Peyer's patch (tissue), 4 donors: ENCODE results near the gene DCDC2. TPM values are rescaled to one million over a fixed set of nuclear protein-coding genes. Genes with fewer than 3 reads are reported as not detected.

ENCODE experiments used
- DNase-seq, 3 donors: peaks; one replicate each; pipeline ENCODE4 v3.0.0-alpha.2; 2017 to 2019
- H3K27ac ChIP-seq, 4 donors: fragments of 200-600 bp; sonication (generic); one replicate each; pipeline ENCODE4 v1.5.1; 2016 to 2019
- H3K27me3 ChIP-seq, 2 donors: fragments of 200-600 bp; sonication (generic); one replicate each; pipeline ENCODE4 v1.5.1; 2019
- H3K36me3 ChIP-seq, 3 donors: fragments of 200-600 bp; sonication (generic); one replicate each; pipeline ENCODE4 v1.5.1; 2016 to 2019
- H3K4me1 ChIP-seq, 4 donors: fragments of 200-600 bp; sonication (generic); one replicate each; pipeline ENCODE4 v1.5.1; 2016 to 2019
- H3K4me3 ChIP-seq, 4 donors: fragments of 200-600 bp; sonication (generic); 1 replicate in 3 of 4; 2 replicates in 1 of 4; pipeline ENCODE4 v1.5.1; 2016 to 2019; ENCODE audit warnings: mild to moderate bottlenecking in 1 of 4
- H3K9me3 ChIP-seq, 4 donors: fragments of 200-600 bp; sonication (generic); one replicate each; pipeline ENCODE4 v1.5.1; 2016 to 2019; ENCODE audit warnings: mild to moderate bottlenecking in 1 of 4
- CTCF ChIP-seq, 6 experiments: fragments of 450-650 bp in 4 of 6; fragments of 200-600 bp in 2 of 6; sonication (generic) in 1 of 6; IDR thresholded peaks; one replicate each; pipeline ENCODE4 v1.5.1; 2017 to 2019; ENCODE audit warnings: antibody characterized with exemption in 6 of 6, mild to moderate bottlenecking in 3 of 6, moderate library complexity in 1 of 6
- POLR2A ChIP-seq, 2 donors: fragments of 450-650 bp; IDR thresholded peaks; one replicate each; pipeline ENCODE4 v1.5.1; 2017; ENCODE audit warnings: antibody characterized with exemption in 2 of 2, mild to moderate bottlenecking in 2 of 2, moderate library complexity in 2 of 2
- total RNA-seq, 4 donors: library from RNA; depleted of rRNA; stranded (reverse); fragments of >200 nt; gene quantifications; one replicate each; pipeline ENCODE4 v1.1.0, GENCODE V29; 2016

The DCDC2 gene
- total RNA-seq, 4 donors from 2014 or later: 0.27 to 3.3 (median 0.63) TPM

DNA sequence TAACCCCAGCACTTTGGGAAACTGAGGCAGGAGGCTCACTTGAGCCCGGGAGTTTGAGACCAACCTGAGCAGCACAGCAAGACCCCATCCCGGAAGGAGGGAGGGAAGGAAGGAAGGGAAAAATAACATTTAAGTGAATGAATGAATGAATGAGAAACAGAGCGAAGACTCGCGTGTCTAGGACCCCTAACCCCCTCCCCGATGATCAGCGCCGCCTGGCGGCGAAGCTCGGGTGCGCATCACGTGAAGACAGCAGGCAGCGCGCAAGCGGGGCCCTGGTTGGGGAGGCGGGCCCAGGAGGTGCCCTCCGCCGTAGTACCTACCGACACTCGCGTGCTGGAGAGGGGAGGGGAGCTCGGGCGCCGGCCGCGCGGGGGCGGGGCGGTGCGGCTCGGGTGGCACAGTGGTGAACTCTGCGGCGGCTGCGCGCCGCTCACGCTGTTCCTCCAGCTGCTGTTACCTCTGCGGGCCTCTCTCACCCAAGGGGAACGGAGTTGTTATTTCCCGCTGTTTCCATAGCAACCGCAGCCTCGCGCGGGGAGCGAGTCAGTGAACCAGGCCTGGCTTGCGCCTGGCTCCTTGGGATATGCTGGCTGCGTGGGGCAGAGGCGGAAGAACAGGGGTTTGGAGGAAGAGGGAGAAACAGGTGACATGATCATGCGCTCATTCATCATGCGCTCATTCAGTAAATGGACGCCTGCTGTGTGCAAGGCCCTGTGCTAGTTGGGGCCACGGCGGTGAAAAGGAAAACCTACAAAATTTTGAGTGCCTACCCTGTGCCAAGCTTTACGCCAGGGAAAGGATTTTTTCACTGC is 2.0 kb upstream of the DCDC2 start:
- no peak overlapping the region for H3K27ac ChIP-seq
- H3K36me3 ChIP-seq: no peaks in the 10 kb centered on the region
- H3K4me1 ChIP-seq: peaks cover 0 to 23% (median 0%) of the 10 kb centered on the region in 4 donors
- TF ChIP-seq CTCF (IDR thresholded peaks at IDR 0.05) (peak in 4 of 6 experiments; percentile 54 to 62 (median 57)), POLR2A (IDR thresholded peaks at IDR 0.05) (no peak)
- no peaks in the 10 kb centered on the region for H3K27me3 ChIP-seq
- DNase-seq: peak; percentile 28 to 78 (median 75)
- H3K4me3 ChIP-seq: peak overlapping the region; percentile 27 to 53 (median 48)
- H3K9me3 ChIP-seq: no peaks in the 10 kb centered on the region

DNA sequence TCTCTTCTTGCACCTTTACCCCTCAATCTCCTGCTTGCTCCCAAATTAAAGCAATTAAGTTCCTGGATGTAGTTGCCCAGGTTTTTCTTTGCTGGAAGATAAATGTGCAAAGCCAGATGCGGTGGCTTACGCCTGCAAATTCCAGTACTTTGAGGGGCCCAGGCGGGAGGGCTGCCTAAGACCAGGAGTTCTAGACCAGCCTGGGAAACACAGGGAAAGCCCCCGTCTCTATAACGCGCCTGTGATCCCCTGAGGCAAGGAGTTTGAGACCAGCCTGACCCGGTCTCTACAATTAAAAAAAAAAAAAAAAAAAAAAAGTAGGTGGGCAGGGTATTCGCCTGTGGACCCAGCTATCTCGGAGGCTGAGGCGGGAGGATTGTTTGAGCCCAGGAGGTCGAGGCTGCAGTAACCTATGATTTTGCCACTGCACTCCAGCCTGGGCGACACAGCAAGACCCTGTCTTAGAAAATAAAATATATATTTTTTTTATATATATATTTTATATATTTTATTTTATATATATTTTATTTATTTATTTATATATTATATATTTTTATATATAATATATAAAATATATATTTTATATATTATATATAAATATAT is 461 bp upstream of the DCDC2 start:
- H3K27ac ChIP-seq: no peak overlapping the region
- H3K4me3 ChIP-seq: peak overlapping the region in 2 of 4 donors; percentile 46 to 49

DNA sequence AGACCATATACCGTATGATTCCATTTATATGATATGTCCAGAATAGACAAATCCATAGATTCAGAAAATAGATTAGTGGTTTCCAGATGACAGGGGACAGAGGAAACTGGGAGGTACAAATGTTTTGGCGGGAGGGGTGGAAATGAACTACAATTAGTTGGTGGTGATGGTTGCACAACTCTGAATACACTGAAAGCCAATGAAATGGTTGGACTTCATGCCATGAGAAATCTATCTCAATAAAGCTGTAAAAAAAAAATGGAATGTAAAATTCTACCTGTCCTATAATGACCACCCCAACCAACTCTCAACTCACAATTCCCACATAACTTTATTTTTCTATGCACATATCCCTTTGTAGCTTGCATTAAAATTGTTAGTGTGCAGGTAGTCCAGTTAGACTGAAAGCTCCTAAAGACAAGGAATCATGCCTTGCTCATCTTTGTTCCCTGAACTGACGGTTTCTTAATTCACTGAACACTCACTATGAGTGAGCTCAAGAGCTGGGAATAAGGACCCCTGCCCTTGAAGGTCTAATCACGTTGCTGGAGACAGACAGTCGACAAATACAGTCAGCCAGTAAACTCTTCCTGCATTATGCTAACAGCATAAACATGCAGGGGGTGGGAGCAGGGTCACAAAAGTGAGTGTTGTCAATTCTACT is 1.4 kb downstream of the DCDC2 start:
- Histone ChIP-seq H3K4me1 (peaks cover 0 to 23% (median 0%) of the 10 kb centered on the region in 4 donors), H3K9me3 (no peaks in the 10 kb centered on the region), H3K4me3 (no peak overlapping the region), H3K27ac (no peak overlapping the region), H3K36me3 (no peaks in the 10 kb centered on the region), H3K27me3 (no peaks in the 10 kb centered on the region)
- TF ChIP-seq CTCF (IDR thresholded peaks at IDR 0.05) (no peak), POLR2A (IDR thresholded peaks at IDR 0.05) (no peak)
- DNase-seq: no peak

More for the DNA sequence above, 461 bp upstream of the DCDC2 start:
- Histone ChIP-seq H3K9me3 (no peaks in the 10 kb centered on the region), H3K27me3 (no peaks in the 10 kb centered on the region), H3K4me1 (peaks cover 0 to 23% (median 0%) of the 10 kb centered on the region in 4 donors), H3K36me3 (no peaks in the 10 kb centered on the region)
- TF ChIP-seq POLR2A (IDR thresholded peaks at IDR 0.05) (no peak), CTCF (IDR thresholded peaks at IDR 0.05) (no peak)
- no peak for DNase-seq

DNA sequence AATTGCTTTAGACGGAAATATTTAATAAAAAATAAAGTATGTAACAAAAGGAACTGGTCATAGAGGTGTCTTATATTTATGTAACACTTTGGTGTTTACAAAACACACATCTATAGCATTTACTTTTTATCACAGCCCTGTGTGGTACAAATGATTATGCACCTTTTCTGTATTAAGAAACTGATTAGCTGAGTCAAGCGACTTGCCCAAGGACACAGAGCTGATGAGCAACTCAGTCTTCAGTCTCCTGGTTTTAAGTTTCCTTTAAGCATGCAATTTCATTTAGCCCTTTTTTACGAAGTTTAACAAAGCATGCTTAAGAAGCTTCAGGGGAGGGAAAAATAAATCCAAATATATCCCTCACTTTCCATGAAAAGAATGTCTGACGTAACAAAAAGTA is 2.5 kb downstream of the DCDC2 start:
- TF ChIP-seq POLR2A (IDR thresholded peaks at IDR 0.05): no peak
- no peak for TF ChIP-seq CTCF (IDR thresholded peaks at IDR 0.05)
- DNase-seq: no peak
- no peaks in the 10 kb centered on the region for H3K27me3 ChIP-seq
- no peak overlapping the region for H3K27ac ChIP-seq
- no peaks in the 10 kb centered on the region for H3K9me3 ChIP-seq
- no peak overlapping the region for H3K4me3 ChIP-seq
- H3K36me3 ChIP-seq: no peaks in the 10 kb centered on the region
- peaks cover 0 to 22% (median 0%) of the 10 kb centered on the region in 4 donors for H3K4me1 ChIP-seq

DNA sequence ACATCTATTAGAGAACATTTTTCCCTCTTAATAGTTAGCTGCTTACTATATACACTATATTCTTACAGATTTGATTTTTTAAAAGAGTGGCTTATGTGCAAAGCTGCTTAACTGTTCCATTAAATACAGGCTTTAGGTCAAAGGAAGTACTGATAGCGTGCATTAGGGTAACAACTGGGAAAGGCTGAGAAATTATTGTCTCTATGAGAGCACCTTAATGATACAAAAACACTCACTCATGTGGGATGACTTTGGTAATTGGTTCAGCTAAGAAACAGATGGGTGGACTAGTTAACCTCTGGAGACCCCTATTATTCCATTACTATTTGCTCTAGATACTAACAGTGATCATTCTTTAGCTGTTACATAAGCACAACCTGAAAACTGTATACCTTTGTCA is 4.0 kb downstream of the DCDC2 start:
- Histone ChIP-seq H3K36me3 (no peaks in the 10 kb centered on the region), H3K9me3 (no peaks in the 10 kb centered on the region), H3K4me3 (no peak overlapping the region), H3K27me3 (no peaks in the 10 kb centered on the region), H3K4me1 (peaks cover 0 to 13% (median 0%) of the 10 kb centered on the region in 4 donors), H3K27ac (no peak overlapping the region)
- DNase-seq: no peak
- no peak for TF ChIP-seq CTCF (IDR thresholded peaks at IDR 0.05)
- no peak for TF ChIP-seq POLR2A (IDR thresholded peaks at IDR 0.05)
